ENCODE data around the gene PCMTD2. TPM values are rescaled to one million over a fixed set of nuclear protein-coding genes. Genes with fewer than 3 reads are reported as not detected.

PCMTD2 gene
- total RNA-seq, 3 donors from 2014 or later (not counting 1 experiment from before 2014, with no cell fraction given) = 63.8 to 100.0 (median 65.6) TPM

- H3K27me3 Mint-ChIP-seq (ENCODE audit: low read depth in 2 of 2) = peaks cover 2 to 13% of the 10 kb centered on the region in 2 donors
- peak overlapping the region; percentile 75 for H3K4me3 ChIP-seq (ENCODE audit: low read length)
- intact Hi-C loops (cut with micrococcal nuclease) = no loop called here
- peaks cover 3% of the 10 kb centered on the region for H3K36me3 ChIP-seq (ENCODE audit: control insufficient read depth, insufficient read depth, low read length)
- peak overlapping the region; percentile 54 for H3K27ac ChIP-seq (ENCODE audit: low read length)
- ATAC-seq (no peak), DNase-seq (peak in 1 of 2 donors; percentile 34)
- peaks cover 58 to 59% of the 10 kb centered on the region in 2 donors for H3K4me1 Mint-ChIP-seq
- TF ChIP-seq CTCF (IDR thresholded peaks at IDR 0.05) = no peak
- H3K27me3 ChIP-seq (ENCODE audit: control insufficient read depth, insufficient read depth, low read length) = no peaks in the 10 kb centered on the region
- H3K4me1 ChIP-seq (ENCODE audit: control insufficient read depth, insufficient read depth, low read length) = peaks cover 26% of the 10 kb centered on the region
- WGBS (ENCODE audit: insufficient coverage) = 45% methylated on average over 10 of the region's 15 CpGs
- H3K9me3 Mint-ChIP-seq = no peaks in the 10 kb centered on the region
- no peaks in the 10 kb centered on the region for H3K36me3 Mint-ChIP-seq
- no peaks in the 10 kb centered on the region for H3K9me3 ChIP-seq (ENCODE audit: control insufficient read depth, insufficient read depth, low read length)
- peak overlapping the region; percentile 95 for H3K4me3 Mint-ChIP-seq
- peak overlapping the region; percentile 87 to 96 for H3K27ac Mint-ChIP-seq
Observed at GRCh38 chr20:64256282-64256935, 861 bp downstream of the PCMTD2 start.

GRCh38 chr20:64257107-64257757, 1.7 kb downstream of the PCMTD2 start:
- ATAC-seq (no peak), DNase-seq (no peak)
- Mint-ChIP-seq H3K27ac (peak overlapping the region; percentile 87 to 96), H3K36me3 (no peaks in the 10 kb centered on the region), H3K4me3 (peak overlapping the region; percentile 95), H3K4me1 (peaks cover 60 to 61% of the 10 kb centered on the region in 2 donors), H3K27me3 (ENCODE audit: low read depth in 2 of 2) (peaks cover 0 to 4% of the 10 kb centered on the region in 2 donors), H3K9me3 (no peaks in the 10 kb centered on the region)
- peaks cover 26% of the 10 kb centered on the region for H3K4me1 ChIP-seq (ENCODE audit: control insufficient read depth, insufficient read depth, low read length)
- TF ChIP-seq CTCF (IDR thresholded peaks at IDR 0.05) = no peak
- H3K27me3 ChIP-seq (ENCODE audit: control insufficient read depth, insufficient read depth, low read length) = no peaks in the 10 kb centered on the region
- WGBS (ENCODE audit: insufficient coverage) = 91% methylated on average over 11 of the region's 13 CpGs
- H3K4me3 ChIP-seq (ENCODE audit: low read length) = no peak overlapping the region
- no peaks in the 10 kb centered on the region for H3K9me3 ChIP-seq (ENCODE audit: control insufficient read depth, insufficient read depth, low read length)
- intact Hi-C loops (cut with micrococcal nuclease) = no loop called here
- H3K36me3 ChIP-seq (ENCODE audit: control insufficient read depth, insufficient read depth, low read length) = peaks cover 3% of the 10 kb centered on the region
- no peak overlapping the region for H3K27ac ChIP-seq (ENCODE audit: low read length)

GRCh38 chr20:64258071-64258823, 2.7 kb downstream of the PCMTD2 start:
- DNase-seq (no peak), ATAC-seq (no peak)
- no peak overlapping the region for H3K27ac ChIP-seq (ENCODE audit: low read length)
- no peaks in the 10 kb centered on the region for H3K9me3 Mint-ChIP-seq
- peaks cover 69 to 71% of the 10 kb centered on the region in 2 donors for H3K4me1 Mint-ChIP-seq
- H3K36me3 ChIP-seq (ENCODE audit: control insufficient read depth, insufficient read depth, low read length) = peaks cover 10% of the 10 kb centered on the region
- TF ChIP-seq CTCF (IDR thresholded peaks at IDR 0.05) = no peak
- whole genome bisulfite sequencing (ENCODE audit: insufficient coverage) = 94% methylated on average over 3 of the region's 9 CpGs
- no peaks in the 10 kb centered on the region for H3K27me3 Mint-ChIP-seq (ENCODE audit: low read depth in 2 of 2)
- no peaks in the 10 kb centered on the region for H3K27me3 ChIP-seq (ENCODE audit: control insufficient read depth, insufficient read depth, low read length)
- H3K9me3 ChIP-seq (ENCODE audit: control insufficient read depth, insufficient read depth, low read length) = no peaks in the 10 kb centered on the region
- H3K27ac Mint-ChIP-seq = peak overlapping the region; percentile 10 to 96
- intact Hi-C loops (cut with micrococcal nuclease) = no loop called here
- H3K4me3 Mint-ChIP-seq = peak overlapping the region; percentile 36
- H3K36me3 Mint-ChIP-seq = no peaks in the 10 kb centered on the region
- H3K4me3 ChIP-seq (ENCODE audit: low read length) = no peak overlapping the region
- H3K4me1 ChIP-seq (ENCODE audit: control insufficient read depth, insufficient read depth, low read length) = peaks cover 26% of the 10 kb centered on the region
